UCSD-AML1 (cell line): Measurements from ENCODE around the gene TMEM231.
"Not testable (repeated sequence)": the region's sequence is repeated elsewhere in the genome, so short reads cannot be mapped to it uniquely, and the experiment has no call there.

ENCODE experiments used
- DNase-seq: peaks from one replicate; lab custom pipeline; 2025; ENCODE audit not compliant: unreplicated experiment; lab: John Stamatoyannopoulos, UW

TMEM231 gene

GRCh38 chr16:75555707-75556430 lies at the start of gene TMEM231:
Gene TMEM231, minus strand, starts transcription at chr16:75556252. Its CDS starts 43 bp downstream, at chr16:75556209.
- peak; percentile 94 for DNase-seq

- DNase-seq = no peak
Measured at GRCh38 chr16:75603241-75603640, 47.2 kb upstream of the TMEM231 start.

- DNase-seq = no peak
Measured at GRCh38 chr16:75599452-75600277, 43.6 kb upstream of the TMEM231 start.

- DNase-seq = no peak
Measured at GRCh38 chr16:75593825-75594820, 38.1 kb upstream of the TMEM231 start.

- DNase-seq = no peak
Measured at GRCh38 chr16:75593308-75593707, 37.3 kb upstream of the TMEM231 start.

- not testable (repeated sequence) for DNase-seq
Measured at GRCh38 chr16:75591927-75592326, 35.9 kb upstream of the TMEM231 start.

- DNase-seq = no peak
Measured at GRCh38 chr16:75590920-75591843, 35.1 kb upstream of the TMEM231 start.

- no peak for DNase-seq
Measured at GRCh38 chr16:75589306-75589705, 33.3 kb upstream of the TMEM231 start.

GRCh38 chr16:75588716-75589115 lies 32.7 kb upstream of the TMEM231 start:
- no peak for DNase-seq

- no peak for DNase-seq
Measured at GRCh38 chr16:75584108-75584507, 28.1 kb upstream of the TMEM231 start.

GRCh38 chr16:75579281-75579834 lies 23.3 kb upstream of the TMEM231 start:
- no peak for DNase-seq

- DNase-seq = no peak
Measured at GRCh38 chr16:75578725-75579124, 22.7 kb upstream of the TMEM231 start.

GRCh38 chr16:75578212-75578611 lies 22.2 kb upstream of the TMEM231 start:
- DNase-seq = no peak

GRCh38 chr16:75576384-75576811 lies 20.3 kb upstream of the TMEM231 start:
- no peak for DNase-seq

GRCh38 chr16:75575958-75576357 lies 19.9 kb upstream of the TMEM231 start:
- no peak for DNase-seq

- no peak for DNase-seq
Measured at GRCh38 chr16:75573955-75574354, 17.9 kb upstream of the TMEM231 start.

- no peak for DNase-seq
Measured at GRCh38 chr16:75572864-75573542, 17.0 kb upstream of the TMEM231 start.

- no peak for DNase-seq
Measured at GRCh38 chr16:75570396-75571065, 14.5 kb upstream of the TMEM231 start.
